D721Med (cell line): Measurements from ENCODE around the gene UBQLN1.
"Not testable (repeated sequence)": the region's sequence is repeated elsewhere in the genome, so short reads cannot be mapped to it uniquely, and the experiment has no call there.

ENCODE experiments used
- DNase-seq: peaks from one replicate; pipeline ENCODE4 v3.0.0; 2011; ENCODE audit warnings: low spot score; ENCODE audit not compliant: insufficient read length
- FAIRE-seq: peaks from 2 replicates; lab custom pipeline; 2011; peaks lifted over from hg19 to GRCh38; lab: Jason Lieb, UNC
- CTCF ChIP-seq: IDR thresholded peaks from 2 replicates; pipeline ENCODE4 v1.5.1; 2012; ENCODE audit warnings: mild to moderate bottlenecking, control low read depth; ENCODE audit not compliant: insufficient read depth; ENCODE audit errors: missing control alignments

Gene UBQLN1

DNA sequence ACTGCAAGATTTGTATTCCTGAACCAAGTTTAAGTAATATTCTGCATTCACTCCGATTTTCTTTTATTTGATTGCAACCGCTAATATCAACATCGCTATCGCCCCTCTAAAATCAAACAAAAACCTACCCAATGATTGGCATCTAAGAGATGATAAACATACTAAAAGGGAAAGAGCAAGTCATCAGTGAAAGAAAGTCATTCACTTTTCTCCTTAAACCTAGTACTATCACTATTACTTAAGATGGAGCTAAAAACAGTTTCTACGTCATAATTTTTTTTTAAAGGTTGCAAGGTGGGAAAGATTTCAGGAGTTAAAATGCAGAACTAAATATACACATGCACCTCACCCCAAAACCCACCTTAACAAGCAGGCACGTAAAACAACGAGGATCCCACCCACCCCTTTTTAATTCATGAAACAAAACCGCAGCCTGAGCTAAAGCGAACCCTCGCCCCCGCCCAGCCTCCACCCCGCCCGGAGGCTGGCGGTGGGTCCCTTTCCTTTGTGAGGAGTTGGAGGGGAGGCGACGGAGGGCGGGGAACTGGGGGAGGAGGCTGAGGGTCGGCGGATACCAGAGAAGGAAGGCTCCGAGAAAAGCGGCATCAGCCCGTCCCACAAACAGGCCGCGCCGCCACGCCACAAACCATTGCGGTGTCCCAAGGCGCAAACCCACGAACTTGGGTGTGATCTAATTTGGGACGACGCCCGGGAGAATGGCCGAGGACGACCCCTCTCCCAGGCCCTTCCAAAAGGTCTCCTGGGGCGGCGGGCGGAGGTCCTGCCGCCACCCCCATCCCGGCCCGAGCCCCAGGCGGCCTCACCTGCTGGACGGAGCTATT lies 861 bp downstream of the UBQLN1 start:
- DNase-seq (no peak), FAIRE-seq (no peak)
- no peak for TF ChIP-seq CTCF

DNA sequence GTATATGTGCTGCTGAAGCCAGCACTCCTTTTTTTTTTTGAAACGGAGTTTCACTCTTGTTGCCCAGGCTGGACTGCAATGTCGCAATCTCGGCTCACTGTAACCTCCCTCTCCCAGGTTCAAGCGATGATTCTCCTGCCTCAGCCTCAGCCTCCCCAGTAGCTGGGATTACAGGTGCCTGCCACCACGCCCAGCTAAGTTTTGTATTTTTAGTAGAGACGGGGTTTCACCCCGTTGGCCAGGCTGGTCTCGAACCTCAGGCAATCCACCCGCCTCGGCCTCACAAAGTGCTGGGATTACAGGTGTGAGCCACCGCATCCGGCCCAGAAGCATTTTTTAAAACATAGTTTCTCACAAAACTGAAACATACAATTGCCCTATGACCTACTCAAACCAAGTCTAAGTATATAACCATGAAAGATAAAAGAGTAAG lies 2.5 kb downstream of the UBQLN1 start:
- FAIRE-seq, DNase-seq: not testable (repeated sequence)

DNA sequence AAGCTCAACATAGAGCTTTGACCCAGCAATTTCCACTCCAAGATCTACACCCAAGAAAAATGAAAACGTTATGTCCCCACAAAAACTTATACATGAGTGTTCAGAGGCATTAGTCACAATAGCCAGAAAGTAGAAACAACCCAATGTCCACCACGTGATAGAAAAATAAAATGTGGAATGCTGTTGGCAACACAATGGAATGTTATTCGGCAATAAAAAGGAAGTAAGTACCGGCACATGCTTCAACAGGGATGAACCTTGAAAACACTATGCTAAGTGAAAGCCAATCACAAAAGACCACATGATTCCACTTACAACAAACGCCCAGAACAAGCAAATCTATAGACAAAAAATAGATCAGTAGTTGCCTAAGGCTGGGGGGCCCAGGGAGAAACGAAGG lies 6.0 kb downstream of the UBQLN1 start:
- no peak for TF ChIP-seq CTCF
- no peak for FAIRE-seq
- no peak for DNase-seq

GRCh38 chr9:83701286-83701685 lies 6.5 kb downstream of the UBQLN1 start:
- DNase-seq, result no peak
- TF ChIP-seq CTCF, result no peak
- no peak for FAIRE-seq

- DNase-seq (no peak), FAIRE-seq (no peak)
- no peak for TF ChIP-seq CTCF
These were observed 8.1 kb downstream of the UBQLN1 start for GRCh38 chr9:83699615-83700014.

GRCh38 chr9:83698976-83699585 lies 8.7 kb downstream of the UBQLN1 start:
- TF ChIP-seq CTCF, result no peak
- FAIRE-seq (no peak), DNase-seq (no peak)

DNA sequence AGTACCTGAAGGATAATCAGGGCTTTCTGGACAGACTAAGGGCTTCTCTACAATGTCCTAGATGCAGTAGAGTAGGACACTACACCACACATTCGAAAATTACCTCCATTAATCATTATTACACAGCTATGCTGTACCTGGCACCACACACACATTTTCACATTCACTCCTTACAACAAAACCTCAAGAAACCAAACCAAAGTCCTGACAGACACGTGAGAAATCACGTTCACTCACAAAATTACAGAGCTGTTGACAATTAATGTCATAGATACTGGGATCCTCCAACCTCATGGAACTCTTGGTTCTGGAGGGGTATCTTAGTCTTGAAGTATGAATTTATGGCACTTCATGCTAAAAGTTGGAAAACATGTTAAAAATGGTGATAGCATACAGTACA lies 16.3 kb downstream of the UBQLN1 start:
- FAIRE-seq (no peak), DNase-seq (no peak)
- TF ChIP-seq CTCF, result no peak
